BLaER1 (cell line): Measurements from ENCODE around the gene GLCE.

Source experiments
- H3K27ac ChIP-seq: shearing (Covaris generic); formaldehyde crosslinking; 2 replicates; pipeline ENCODE4 v1.8.1; 2022
- H3K27me3 ChIP-seq: shearing (Covaris generic); formaldehyde crosslinking; 2 replicates; pipeline ENCODE4 v1.8.1; 2022
- H3K36me3 ChIP-seq: shearing (Covaris generic); formaldehyde crosslinking; 2 replicates; pipeline ENCODE4 v1.8.1; 2022
- H3K4me1 ChIP-seq: shearing (Covaris generic); formaldehyde crosslinking; 2 replicates; pipeline ENCODE4 v1.8.1; 2022
- H3K4me2 ChIP-seq: shearing (Covaris generic); formaldehyde crosslinking; 2 replicates; pipeline ENCODE4 v1.8.1; 2022
- H3K4me3 ChIP-seq: shearing (Covaris generic); formaldehyde crosslinking; 2 replicates; pipeline ENCODE4 v1.8.1; 2022
- H3K9ac ChIP-seq: shearing (Covaris generic); formaldehyde crosslinking; 2 replicates; pipeline ENCODE4 v1.8.1; 2022
- H3K9me3 ChIP-seq: shearing (Covaris generic); formaldehyde crosslinking; 2 replicates; pipeline ENCODE4 v1.8.1; 2022
- H4K20me1 ChIP-seq: shearing (Covaris generic); formaldehyde crosslinking; 2 replicates; pipeline ENCODE4 v1.8.1; 2022
- Cebpa-rat ChIP-seq: shearing (Covaris generic); IDR thresholded peaks from 2 replicates; pipeline ENCODE4 v1.8.1; 2022

Gene GLCE

GRCh38 chr15:69314131-69314530 is 153.7 kb downstream of the GLCE start:
- Histone ChIP-seq H3K9ac (no peak overlapping the region), H3K9me3 (no peaks in the 10 kb centered on the region), H3K4me1 (peaks cover 8% of the 10 kb centered on the region; the same call in 1 of the 2 replicates), H3K4me2 (no peak overlapping the region), H4K20me1 (no peaks in the 10 kb centered on the region), H3K27me3 (no peaks in the 10 kb centered on the region), H3K4me3 (no peak overlapping the region), H3K36me3 (no peaks in the 10 kb centered on the region), H3K27ac (no peak overlapping the region)
- TF ChIP-seq Cebpa-rat = no peak

GRCh38 chr15:69314736-69315135 is 154.3 kb downstream of the GLCE start:
- Histone ChIP-seq H3K27ac (no peak overlapping the region), H3K4me3 (no peak overlapping the region), H3K9me3 (no peaks in the 10 kb centered on the region), H3K9ac (no peak overlapping the region), H3K36me3 (no peaks in the 10 kb centered on the region), H3K4me2 (no peak overlapping the region), H4K20me1 (no peaks in the 10 kb centered on the region), H3K4me1 (peaks cover 8% of the 10 kb centered on the region; the same call in 1 of the 2 replicates), H3K27me3 (no peaks in the 10 kb centered on the region)
- no peak for TF ChIP-seq Cebpa-rat

DNA sequence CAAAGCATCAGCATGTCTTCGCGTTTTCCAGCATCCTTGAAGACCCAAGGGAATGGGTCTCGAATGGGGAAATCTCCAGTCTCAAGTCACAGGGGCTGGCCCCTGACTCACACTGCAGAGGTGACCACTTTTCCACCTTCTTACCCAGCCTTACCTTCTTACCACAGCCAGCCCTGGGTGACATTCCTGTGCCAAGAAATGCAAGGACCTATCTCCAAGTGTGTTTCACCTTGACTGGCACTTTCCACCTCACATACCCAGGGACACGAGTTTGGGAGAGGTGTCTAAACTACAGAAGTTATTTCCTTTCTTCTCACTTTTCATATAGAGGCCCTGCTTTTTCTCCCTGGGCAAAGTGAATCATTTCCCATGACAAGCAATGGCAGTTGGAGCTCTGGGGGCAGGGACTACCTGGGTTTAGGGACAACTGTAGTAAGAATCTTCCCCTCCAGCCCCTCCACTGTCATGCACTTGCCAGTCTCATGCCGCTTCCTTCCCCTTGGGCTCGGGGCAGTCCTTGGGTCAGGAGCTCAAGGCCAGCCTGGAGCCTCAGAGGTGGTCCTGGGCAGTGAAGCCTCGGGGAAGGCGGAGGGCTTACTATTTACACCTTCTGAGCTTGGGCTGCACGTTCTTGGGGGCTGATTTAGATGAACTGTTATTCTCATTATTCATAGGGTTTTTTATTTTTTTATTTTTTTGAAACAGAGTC is 155.1 kb downstream of the GLCE start:
- no peaks in the 10 kb centered on the region for H3K9me3 ChIP-seq
- H3K27ac ChIP-seq = no peak overlapping the region
- no peak for TF ChIP-seq Cebpa-rat
- H3K4me1 ChIP-seq = peaks cover 8% of the 10 kb centered on the region; the same call in 1 of the 2 replicates
- H3K27me3 ChIP-seq = no peaks in the 10 kb centered on the region
- H3K4me3 ChIP-seq = no peak overlapping the region
- no peak overlapping the region for H3K9ac ChIP-seq
- H3K4me2 ChIP-seq = no peak overlapping the region
- no peaks in the 10 kb centered on the region for H4K20me1 ChIP-seq
- H3K36me3 ChIP-seq = no peaks in the 10 kb centered on the region

DNA sequence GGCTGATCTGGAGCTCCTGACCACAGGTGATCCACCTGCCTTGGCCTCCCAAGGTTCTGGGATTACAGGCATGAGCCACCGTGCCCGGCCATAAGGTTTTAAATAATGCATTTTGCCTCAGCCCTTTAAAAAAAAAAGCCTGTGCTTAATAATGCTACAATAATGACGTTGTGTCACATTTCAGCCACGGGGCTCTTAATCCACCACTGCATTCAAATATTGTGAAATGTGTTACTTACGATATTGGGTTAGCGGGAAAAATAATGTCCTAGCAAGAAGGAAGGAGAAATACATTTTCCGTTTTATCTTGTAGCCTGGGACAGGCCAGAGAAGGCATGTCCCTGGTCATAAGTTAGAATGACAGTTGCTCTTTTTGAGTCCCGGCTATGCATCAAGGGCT is 155.9 kb downstream of the GLCE start:
- H3K9me3 ChIP-seq = no peaks in the 10 kb centered on the region
- TF ChIP-seq Cebpa-rat = no peak
- H3K27ac ChIP-seq = no peak overlapping the region
- H3K27me3 ChIP-seq = no peaks in the 10 kb centered on the region
- no peak overlapping the region for H3K9ac ChIP-seq
- no peaks in the 10 kb centered on the region for H4K20me1 ChIP-seq
- no peak overlapping the region for H3K4me3 ChIP-seq
- H3K36me3 ChIP-seq = no peaks in the 10 kb centered on the region
- peaks cover 8% of the 10 kb centered on the region; the same call in 1 of the 2 replicates for H3K4me1 ChIP-seq
- H3K4me2 ChIP-seq = no peak overlapping the region

DNA sequence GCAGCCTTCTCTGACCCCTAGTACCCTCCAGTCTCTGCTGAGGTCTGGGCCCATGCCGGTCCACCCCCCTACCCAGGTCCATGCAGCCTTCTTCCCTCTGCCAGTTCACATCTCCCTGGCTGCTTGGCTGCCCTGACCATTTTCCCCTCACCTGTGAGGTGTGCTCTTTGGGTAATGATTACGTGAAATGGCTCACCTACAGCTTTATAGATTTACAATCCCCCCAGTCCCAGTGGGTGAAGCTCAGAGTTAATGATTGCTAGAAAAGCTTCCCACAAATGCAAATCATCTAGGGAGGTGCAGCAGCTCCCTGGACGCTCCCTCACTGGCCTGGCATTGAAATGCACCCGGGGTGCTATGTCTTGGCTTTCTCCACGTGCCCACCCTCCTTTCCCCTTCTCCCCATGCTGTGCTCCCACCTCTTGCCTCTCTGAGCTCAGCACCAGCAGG is 157.0 kb downstream of the GLCE start:
- Histone ChIP-seq H4K20me1 (no peaks in the 10 kb centered on the region), H3K4me3 (no peak overlapping the region), H3K4me2 (no peak overlapping the region), H3K9me3 (no peaks in the 10 kb centered on the region), H3K27me3 (no peaks in the 10 kb centered on the region), H3K4me1 (peaks cover 8% of the 10 kb centered on the region; the same call in 1 of the 2 replicates), H3K36me3 (no peaks in the 10 kb centered on the region), H3K9ac (no peak overlapping the region), H3K27ac (no peak overlapping the region)
- no peak for TF ChIP-seq Cebpa-rat

- H3K4me1 ChIP-seq = peaks cover 7% of the 10 kb centered on the region; the same call in 1 of the 2 replicates
- no peak overlapping the region for H3K4me3 ChIP-seq
- no peak overlapping the region for H3K4me2 ChIP-seq
- no peak overlapping the region for H3K9ac ChIP-seq
- TF ChIP-seq Cebpa-rat = no peak
- no peaks in the 10 kb centered on the region for H3K9me3 ChIP-seq
- no peaks in the 10 kb centered on the region for H3K36me3 ChIP-seq
- no peaks in the 10 kb centered on the region for H3K27me3 ChIP-seq
- no peaks in the 10 kb centered on the region for H4K20me1 ChIP-seq
- no peak overlapping the region for H3K27ac ChIP-seq
Measured at GRCh38 chr15:69318033-69318432, 157.6 kb downstream of the GLCE start.

GRCh38 chr15:69319384-69320375 is 159.2 kb downstream of the GLCE start:
- Histone ChIP-seq H3K9ac (no peak overlapping the region), H3K36me3 (no peaks in the 10 kb centered on the region), H3K4me3 (no peak overlapping the region), H4K20me1 (no peaks in the 10 kb centered on the region), H3K27me3 (no peaks in the 10 kb centered on the region), H3K4me2 (no peak overlapping the region), H3K4me1 (no peaks in the 10 kb centered on the region), H3K9me3 (no peaks in the 10 kb centered on the region), H3K27ac (no peak overlapping the region)
- TF ChIP-seq Cebpa-rat = no peak

DNA sequence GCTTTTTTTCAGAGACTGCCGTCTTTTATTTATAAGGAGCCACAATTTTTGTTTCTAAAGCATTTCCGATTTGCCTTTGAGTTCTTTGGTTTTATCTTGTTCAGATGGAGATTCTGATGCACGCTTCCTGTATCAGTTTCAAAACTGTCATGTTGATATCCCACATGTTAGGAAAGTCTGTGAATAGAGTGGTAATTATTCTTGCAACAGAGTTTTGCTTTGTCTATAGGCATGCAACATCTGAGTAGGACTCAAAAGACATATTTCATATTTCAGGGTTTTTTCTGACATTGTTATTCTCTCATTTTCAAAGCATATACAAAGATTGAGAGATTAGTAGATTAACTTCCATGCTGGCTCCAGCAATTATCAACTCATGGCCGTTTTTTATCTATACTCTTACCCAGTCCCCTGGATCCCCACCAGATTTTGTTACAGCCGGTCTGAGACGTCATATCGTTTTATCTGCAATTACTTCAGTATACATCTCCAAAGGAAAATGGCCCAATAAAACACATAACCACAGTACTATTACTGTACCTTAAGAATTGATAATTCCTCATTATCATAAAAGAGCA is 160.6 kb downstream of the GLCE start:
- Histone ChIP-seq H3K36me3 (no peaks in the 10 kb centered on the region), H3K4me1 (no peaks in the 10 kb centered on the region), H3K9me3 (no peaks in the 10 kb centered on the region), H3K4me3 (no peak overlapping the region), H3K4me2 (no peak overlapping the region), H3K27ac (no peak overlapping the region), H3K9ac (no peak overlapping the region), H4K20me1 (no peaks in the 10 kb centered on the region), H3K27me3 (no peaks in the 10 kb centered on the region)
- TF ChIP-seq Cebpa-rat = no peak
